H1 (cell line): Measurements from ENCODE around the gene OSBPL6. TPM values are rescaled to one million over a fixed set of nuclear protein-coding genes. Genes with fewer than 3 reads are reported as not detected.

Experiments used
- ATF3 ChIP-seq: IDR thresholded peaks from 2 replicates; pipeline ENCODE4 v1.6.1; 2011; ENCODE audit warnings: low read depth, mild to moderate bottlenecking, low read length; ENCODE audit not compliant: insufficient read depth
- BRCA1 ChIP-seq: IDR thresholded peaks from 2 replicates; pipeline ENCODE4 v1.6.1; 2012; ENCODE audit warnings: low read depth, low read length, improper control_type of control experiment
- CHD7 ChIP-seq: fragments of 300-600 bp; sonication (generic); IDR thresholded peaks from 2 replicates; pipeline ENCODE4 v1.7.1; 2012; ENCODE audit warnings: low read length, moderate library complexity, mild to moderate bottlenecking, inconsistent platforms; ENCODE audit not compliant: insufficient replicate concordance
- HDAC6 ChIP-seq: IDR thresholded peaks from one replicate; pipeline ENCODE4 v1.7.1; 2012; ENCODE audit warnings: low read depth, mild to moderate bottlenecking, inconsistent platforms, low read length, moderate library complexity
- NANOG ChIP-seq: IDR thresholded peaks from 2 replicates; pipeline ENCODE4 v1.6.1; 2011; ENCODE audit warnings: low read length, low read depth, mild to moderate bottlenecking, inconsistent platforms; ENCODE audit not compliant: insufficient read depth, poor library complexity, severe bottlenecking
- POU5F1 ChIP-seq: IDR thresholded peaks from 2 replicates; pipeline ENCODE4 v1.6.1; 2011; ENCODE audit warnings: low read depth, mild to moderate bottlenecking, low read length, moderate library complexity
- RXRA ChIP-seq: IDR thresholded peaks from 2 replicates; pipeline ENCODE4 v1.6.1; 2011; ENCODE audit warnings: low read depth, mild to moderate bottlenecking, low read length, moderate library complexity; ENCODE audit not compliant: insufficient read depth
- SP4 ChIP-seq: IDR thresholded peaks from 2 replicates; pipeline ENCODE4 v1.6.1; 2012; ENCODE audit warnings: low read length, inconsistent platforms
- SRF ChIP-seq: IDR thresholded peaks from 2 replicates; pipeline ENCODE4 v1.6.1; 2011; ENCODE audit warnings: mild to moderate bottlenecking, low read depth, low read length, moderate library complexity
- TEAD4 ChIP-seq: IDR thresholded peaks from 2 replicates; pipeline ENCODE4 v1.6.1; 2012; ENCODE audit warnings: low read depth, low read length, inconsistent platforms, mixed read lengths
- polyA plus RNA-seq, 7 experiments: library from polyadenylated mRNA; depleted of rRNA in 3 of 7; stranded (reverse) in 5 of 7; unstranded in 2 of 7; fragments of >200 nt in 5 of 7; fragments of 200-250 nt in 2 of 7; gene quantifications; 1 replicate in 5 of 7; 2 replicates in 1 of 7; 4 replicates in 1 of 7; pipeline versions ENCODE4 v1.2.1 to v1.2.3, GENCODE V29; 2011 to 2013; ENCODE audit warnings: missing spikeins in 2 of 7, mixed read lengths in 2 of 7
- total RNA-seq: library from RNA; stranded (reverse); fragmentation: NEBNext Ultra II Directional; extraction: Animal tissue kit (Norgen Biotek cat#: 25700); gene quantifications from 2 replicates; pipeline ENCODE4 v1.2.1, GENCODE V29; 2021

OSBPL6 gene
- total and polyA plus RNA-seq, 2 of the 8 experiments (the other 6 are each of a cell fraction or from before 2014, with no cell fraction given): 1.7 to 5.6 TPM

- TF ChIP-seq CHD7 (no peak), ATF3 (no peak), SP4 (no peak), BRCA1 (no peak), HDAC6 (no peak), RXRA (no peak), SRF (no peak), POU5F1 (no peak), TEAD4 (no peak), NANOG (no peak)
These were observed 182.7 kb downstream of the OSBPL6 start (continued) for GRCh38 chr2:178377046-178377445.
